ENCODE results near the gene SIVA1.
"Not testable (repeated sequence)": the region's sequence is repeated elsewhere in the genome, so short reads cannot be mapped to it uniquely, and the experiment has no call there.

Gene SIVA1

GRCh38 chr14:104747876-104748275 is 5.1 kb upstream of the SIVA1 start:
- TF ChIP-seq CTBP1 (IDR thresholded peaks at IDR 0.05; ENCODE audit: borderline replicate concordance), result no peak
- no peak for TF ChIP-seq L3MBTL2 (conservative IDR thresholded peaks at IDR 0.05)
- TF ChIP-seq HDGF (IDR thresholded peaks at IDR 0.05; ENCODE audit: borderline replicate concordance), result no peak
- TF ChIP-seq FOXM1 (IDR thresholded peaks at IDR 0.05; ENCODE audit: borderline replicate concordance), result no peak
- TF ChIP-seq SUZ12 (IDR thresholded peaks at IDR 0.05), result no peak
- TF ChIP-seq BHLHE40 (IDR thresholded peaks at IDR 0.05; ENCODE audit: borderline replicate concordance), result no peak
- ChIA-PET POLR2A (interaction anchor here (0.8 kb wide), 1 partner anchor 11 kb away, joined by 3 read pairs; no protein-coding TSS in a partner anchor), CTCF (no interaction called here)
- no peak for DNase-seq (ENCODE audit: extremely low spot score)

- CTCF ChIA-PET, result interaction anchor here (0.7 kb wide), 1 partner anchor 27 kb away, joined by 3 read pairs; no protein-coding TSS in a partner anchor
- no peak for TF ChIP-seq L3MBTL2 (conservative IDR thresholded peaks at IDR 0.05)
- no peak for TF ChIP-seq PKNOX1 (IDR thresholded peaks at IDR 0.05)
- no peak for TF ChIP-seq SP1 (IDR thresholded peaks at IDR 0.05)
- no peak for TF ChIP-seq CTBP1 (IDR thresholded peaks at IDR 0.05; ENCODE audit: borderline replicate concordance)
- no peak for TF ChIP-seq ZNF384 (IDR thresholded peaks at IDR 0.05)
- TF ChIP-seq FOXK2 (IDR thresholded peaks at IDR 0.05), result no peak
- TF ChIP-seq ARNT (IDR thresholded peaks at IDR 0.05), result no peak
- TF ChIP-seq FOXM1 (IDR thresholded peaks at IDR 0.05; ENCODE audit: borderline replicate concordance), result no peak
- no peak for TF ChIP-seq ELF4 (IDR thresholded peaks at IDR 0.05)
- TF ChIP-seq LEF1 (IDR thresholded peaks at IDR 0.05; ENCODE audit: borderline replicate concordance), result no peak
- no peak for TF ChIP-seq NFRKB (IDR thresholded peaks at IDR 0.05)
- TF ChIP-seq SUZ12 (IDR thresholded peaks at IDR 0.05), result no peak
- no peak for TF ChIP-seq FOXA1 (IDR thresholded peaks at IDR 0.05)
- TF ChIP-seq HDGF (IDR thresholded peaks at IDR 0.05; ENCODE audit: borderline replicate concordance), result no peak
- TF ChIP-seq BHLHE40 (IDR thresholded peaks at IDR 0.05; ENCODE audit: borderline replicate concordance), result no peak
- no peak for TF ChIP-seq TARDBP (IDR thresholded peaks at IDR 0.05)
- POLR2A ChIA-PET, result no interaction called here
- no peak for DNase-seq (ENCODE audit: extremely low spot score)
Measured at GRCh38 chr14:104749111-104749649, 3.8 kb upstream of the SIVA1 start.

- TF ChIP-seq BHLHE40 (IDR thresholded peaks at IDR 0.05; ENCODE audit: borderline replicate concordance) (no peak), TARDBP (IDR thresholded peaks at IDR 0.05) (no peak), ARNT (IDR thresholded peaks at IDR 0.05) (no peak), LEF1 (IDR thresholded peaks at IDR 0.05; ENCODE audit: borderline replicate concordance) (no peak), SUZ12 (IDR thresholded peaks at IDR 0.05) (no peak), ZNF384 (IDR thresholded peaks at IDR 0.05) (no peak), CTBP1 (IDR thresholded peaks at IDR 0.05; ENCODE audit: borderline replicate concordance) (no peak), NFRKB (IDR thresholded peaks at IDR 0.05) (no peak)
- no peak for DNase-seq (ENCODE audit: extremely low spot score)
- ChIA-PET CTCF (interaction anchor here (0.7 to 0.9 kb wide), 2 partner anchors 19 to 28 kb away, joined by 3 read pairs; no protein-coding TSS in a partner anchor), POLR2A (interaction anchor here (0.7 kb wide), 1 partner anchor 25 kb away, joined by 3 read pairs; no protein-coding TSS in a partner anchor)
Measured at GRCh38 chr14:104750056-104750752, 2.7 kb upstream of the SIVA1 start.

- CTCF ChIA-PET, result interaction anchor here (0.9 to 2.5 kb wide), 2 partner anchors 18 kb away, joined by 3 to 15 read pairs; no protein-coding TSS in a partner anchor
- POLR2A ChIA-PET, result interaction anchor here (0.7 to 2.4 kb wide), 4 partner anchors 8 to 76 kb away, joined by 3 to 11 read pairs (median 3); partner anchors contain the start of gene ZBTB42
- not testable (repeated sequence) for DNase-seq (ENCODE audit: extremely low spot score)
Measured at GRCh38 chr14:104750753-104751057, 2.2 kb upstream of the SIVA1 start.

GRCh38 chr14:104751539-104752422 is 1.2 kb upstream of the SIVA1 start:
- CTCF ChIA-PET, result interaction anchor here (0.7 to 2.5 kb wide), 8 partner anchors 14 to 75 kb away, joined by 3 to 15 read pairs (median 4); partner anchors contain the start of gene ADSS1
- POLR2A ChIA-PET, result interaction anchor here (0.7 to 3.0 kb wide), 24 partner anchors 9 to 738 kb away, joined by 3 to 22 read pairs (median 5); partner anchors contain the start of gene ZBTB42
- DNase-seq (ENCODE audit: extremely low spot score), result peak; percentile 63
- TF ChIP-seq CTBP1 (IDR thresholded peaks at IDR 0.05; ENCODE audit: borderline replicate concordance), result no peak
- TF ChIP-seq L3MBTL2 (conservative IDR thresholded peaks at IDR 0.05), result peak; percentile 74

GRCh38 chr14:104752423-104752734 is 568 bp upstream of the SIVA1 start:
- no peak for TF ChIP-seq SP1 (IDR thresholded peaks at IDR 0.05)
- no peak for TF ChIP-seq NFRKB (IDR thresholded peaks at IDR 0.05)
- 0 out of 2 replicates have a peak, but pooled peaks have one; percentile 68 for TF ChIP-seq HDGF (IDR thresholded peaks at IDR 0.05; ENCODE audit: borderline replicate concordance)
- no peak for TF ChIP-seq FOXA1 (IDR thresholded peaks at IDR 0.05)
- POLR2A ChIA-PET, result interaction anchor here (0.6 to 3.0 kb wide), 40 partner anchors 8 to 737 kb away, joined by 3 to 22 read pairs (median 4); partner anchors contain the start of genes CEP170B and ZBTB42
- CTCF ChIA-PET, result interaction anchor here (0.7 to 2.5 kb wide), 8 partner anchors 14 to 75 kb away, joined by 3 to 15 read pairs (median 4); partner anchors contain the start of gene ADSS1
- no peak for DNase-seq (ENCODE audit: extremely low spot score)

- POLR2A ChIA-PET, result interaction anchor here (0.6 to 3.0 kb wide), 11 partner anchors 10 to 573 kb away, joined by 3 to 22 read pairs (median 4); partner anchors contain the start of gene ZBTB42
- TF ChIP-seq PKNOX1 (IDR thresholded peaks at IDR 0.05) (no peak), SUZ12 (IDR thresholded peaks at IDR 0.05) (no peak), ELF4 (IDR thresholded peaks at IDR 0.05) (no peak), L3MBTL2 (conservative IDR thresholded peaks at IDR 0.05) (no peak), HDGF (IDR thresholded peaks at IDR 0.05; ENCODE audit: borderline replicate concordance) (no peak), TARDBP (IDR thresholded peaks at IDR 0.05) (no peak), LEF1 (IDR thresholded peaks at IDR 0.05; ENCODE audit: borderline replicate concordance) (no peak), CTBP1 (IDR thresholded peaks at IDR 0.05; ENCODE audit: borderline replicate concordance) (no peak), FOXK2 (IDR thresholded peaks at IDR 0.05) (no peak), FOXM1 (IDR thresholded peaks at IDR 0.05; ENCODE audit: borderline replicate concordance) (no peak), SP1 (IDR thresholded peaks at IDR 0.05) (no peak), FOXA1 (IDR thresholded peaks at IDR 0.05) (no peak), NFRKB (IDR thresholded peaks at IDR 0.05) (no peak), ARNT (IDR thresholded peaks at IDR 0.05) (no peak)
- CTCF ChIA-PET, result interaction anchor here (1.8 kb wide), 1 partner anchor 45 kb away, joined by 5 read pairs; no protein-coding TSS in a partner anchor
- DNase-seq (ENCODE audit: extremely low spot score), result no peak
Measured at GRCh38 chr14:104753528-104754212, 723 bp downstream of the SIVA1 start.
